Spleen (tissue), 7 donors: Measurements from ENCODE around the gene CHST15.
A peak's percentile ranks its signal among the peaks of the same experiment; 100 is the strongest.

Experiments used
- CTCF ChIP-seq, 11 experiments: fragments of 200-600 bp in 7 of 11; fragments of 450-650 bp in 4 of 11; sonication (generic) in 4 of 11; IDR thresholded peaks in 8 of 11; conservative IDR thresholded peaks in 3 of 11; 1 replicate in 7 of 11; 2 replicates in 4 of 11; pipeline versions ENCODE4 v1.4.0 to v1.8.0; 2016 to 2021; ENCODE audit warnings: antibody characterized with exemption in 11 of 11, inconsistent platforms in 4 of 11, mild to moderate bottlenecking in 1 of 11
- POLR2A ChIP-seq, 3 donors: fragments of 450-650 bp; IDR thresholded peaks; one replicate each; pipeline ENCODE4 v1.5.1; 2017; ENCODE audit warnings: antibody characterized with exemption in 3 of 3, mild to moderate bottlenecking in 1 of 3
- POLR2AphosphoS5 ChIP-seq, 3 donors: sonication (generic); formaldehyde crosslinking; IDR thresholded peaks; one replicate each; pipeline ENCODE4 v1.5.1; 2017; ENCODE audit warnings: antibody characterized with exemption in 3 of 3
- donor health status: DM: no; HTN: no; CAD: no; lungs with moderate emphysema.
- donor health status: DM: no; HTN: no; CAD: no.
- donor health status: DM: no; HTN: no; CAD: no.

DNA sequence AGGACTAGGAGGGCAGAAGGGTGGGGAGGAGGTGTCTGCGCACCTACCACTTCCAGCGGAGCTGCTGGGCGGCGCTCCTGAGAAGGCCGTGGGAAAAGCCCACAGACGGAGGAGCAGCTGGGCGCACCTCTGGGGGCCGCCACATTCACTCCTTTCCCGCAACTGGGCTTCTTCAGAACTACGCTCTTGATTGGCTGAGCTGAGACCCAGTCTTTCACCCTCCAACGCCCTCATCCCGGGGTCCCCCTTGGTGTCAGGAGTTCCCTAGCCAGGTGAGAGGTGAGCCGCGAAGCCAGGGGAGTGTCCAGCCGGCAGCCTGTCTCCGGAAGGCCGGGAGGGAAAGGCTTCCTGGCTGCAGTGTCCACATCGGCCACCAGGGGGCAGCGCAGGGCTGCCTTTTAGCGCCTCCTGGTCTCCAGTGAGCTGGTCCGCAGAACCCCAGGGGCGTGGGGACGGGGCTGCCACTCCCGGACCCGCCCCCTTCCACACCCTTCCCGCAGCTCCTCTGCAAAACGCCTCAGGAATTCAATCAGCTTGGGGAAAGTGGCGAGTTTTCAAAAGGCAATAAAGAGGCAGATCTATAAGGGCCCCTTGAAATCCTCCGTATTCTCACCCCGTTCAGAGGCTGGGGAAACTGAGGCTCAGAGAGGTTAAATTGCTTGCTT is 98.8 kb downstream of the CHST15 start:
- TF ChIP-seq CTCF (IDR thresholded peaks at IDR 0.05 in 8 of 11, conservative IDR thresholded peaks at IDR 0.05 in 3 of 11) (peak; percentile 98 to 100 (median 99)), POLR2A (IDR thresholded peaks at IDR 0.05) (no peak), POLR2AphosphoS5 (IDR thresholded peaks at IDR 0.05) (peak; percentile 73 to 89 (median 73))
